Measurements from ENCODE around the gene ATF7IP2.

- TF ChIP-seq CTCF (IDR thresholded peaks at IDR 0.05) (no peak), POLR2A (IDR thresholded peaks at IDR 0.05) (no peak)
Measured at GRCh38 chr16:10485159-10485558, 99.3 kb downstream of the ATF7IP2 start.
